Activated CD4-positive, alpha-beta T cell treated with anti-CD3 and anti-CD28 coated beads for 48 hours (primary cell): ENCODE data around the gene CASTOR1.

Experiments used
- DNase-seq: peaks from one replicate; pipeline ENCODE4 v3.0.0-alpha.2; 2020

CASTOR1 gene

DNA sequence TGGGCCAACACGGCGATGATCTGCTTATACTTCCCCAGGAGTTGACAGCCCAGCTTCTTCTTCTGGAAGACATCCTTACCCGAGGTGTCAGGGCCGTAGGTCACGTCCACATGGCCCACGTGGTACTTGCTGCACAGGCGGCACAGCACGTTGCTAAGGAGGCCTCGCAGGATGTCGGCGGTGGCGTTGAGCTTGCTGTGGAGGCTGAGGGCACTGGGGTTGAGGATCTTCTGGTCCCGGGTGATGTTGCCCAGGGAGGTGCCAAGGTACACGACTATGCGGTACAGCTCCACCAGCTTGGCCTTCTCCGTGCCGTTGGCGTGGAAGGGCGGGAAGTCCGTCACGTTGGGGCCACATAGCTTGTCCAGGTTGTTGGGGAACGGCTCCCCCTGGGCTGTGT, 45.6 kb downstream of the CASTOR1 start:
- no peak for DNase-seq

- DNase-seq: no peak
These were observed 47.5 kb downstream of the CASTOR1 start for GRCh38 chr22:30241576-30242371.

- no peak for DNase-seq
These were observed 48.5 kb downstream of the CASTOR1 start for GRCh38 chr22:30240541-30241417.

DNA sequence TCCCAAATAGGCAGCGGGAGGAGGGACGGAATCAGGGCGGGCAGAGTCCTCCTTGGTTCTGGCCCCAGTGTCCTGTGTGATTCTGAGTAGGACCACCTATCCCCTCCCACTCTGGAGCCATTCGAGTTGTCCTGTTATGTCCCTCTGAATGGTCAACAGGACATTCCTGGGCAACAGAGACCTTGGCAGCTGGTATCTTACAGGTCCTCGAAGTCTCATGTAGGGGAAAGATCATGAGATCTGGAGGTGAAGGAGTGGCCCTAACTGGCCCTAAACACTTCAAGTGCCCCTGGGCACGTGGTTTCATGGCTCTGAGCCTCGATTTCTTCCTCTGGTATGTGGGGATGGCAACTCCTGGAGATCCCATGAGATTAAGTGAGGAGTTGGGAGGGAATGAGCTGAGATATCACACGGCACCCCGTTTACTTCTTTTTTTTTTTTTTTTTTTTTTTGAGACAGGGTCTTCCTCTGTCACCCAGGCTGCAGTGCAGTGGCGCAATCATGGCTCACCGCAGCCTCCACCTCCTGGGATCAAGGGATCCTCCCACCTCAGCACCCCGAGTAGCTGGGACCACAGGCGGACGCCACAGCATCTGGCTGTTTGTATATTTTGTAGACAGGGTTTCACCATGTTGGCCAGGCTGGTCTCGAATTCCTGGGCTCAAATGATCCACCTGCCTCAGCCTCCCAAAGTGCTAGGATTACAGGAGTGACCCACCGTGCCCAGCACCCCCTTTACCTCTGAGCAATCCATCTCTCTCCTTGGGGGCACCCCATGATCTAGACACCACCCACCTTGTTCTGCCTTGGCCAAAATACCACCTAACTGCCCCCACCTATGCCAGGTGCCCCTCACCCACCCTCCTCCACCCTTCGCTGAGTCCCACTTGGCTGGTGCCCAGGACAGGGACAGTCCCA, 49.6 kb downstream of the CASTOR1 start:
- DNase-seq: no peak

DNA sequence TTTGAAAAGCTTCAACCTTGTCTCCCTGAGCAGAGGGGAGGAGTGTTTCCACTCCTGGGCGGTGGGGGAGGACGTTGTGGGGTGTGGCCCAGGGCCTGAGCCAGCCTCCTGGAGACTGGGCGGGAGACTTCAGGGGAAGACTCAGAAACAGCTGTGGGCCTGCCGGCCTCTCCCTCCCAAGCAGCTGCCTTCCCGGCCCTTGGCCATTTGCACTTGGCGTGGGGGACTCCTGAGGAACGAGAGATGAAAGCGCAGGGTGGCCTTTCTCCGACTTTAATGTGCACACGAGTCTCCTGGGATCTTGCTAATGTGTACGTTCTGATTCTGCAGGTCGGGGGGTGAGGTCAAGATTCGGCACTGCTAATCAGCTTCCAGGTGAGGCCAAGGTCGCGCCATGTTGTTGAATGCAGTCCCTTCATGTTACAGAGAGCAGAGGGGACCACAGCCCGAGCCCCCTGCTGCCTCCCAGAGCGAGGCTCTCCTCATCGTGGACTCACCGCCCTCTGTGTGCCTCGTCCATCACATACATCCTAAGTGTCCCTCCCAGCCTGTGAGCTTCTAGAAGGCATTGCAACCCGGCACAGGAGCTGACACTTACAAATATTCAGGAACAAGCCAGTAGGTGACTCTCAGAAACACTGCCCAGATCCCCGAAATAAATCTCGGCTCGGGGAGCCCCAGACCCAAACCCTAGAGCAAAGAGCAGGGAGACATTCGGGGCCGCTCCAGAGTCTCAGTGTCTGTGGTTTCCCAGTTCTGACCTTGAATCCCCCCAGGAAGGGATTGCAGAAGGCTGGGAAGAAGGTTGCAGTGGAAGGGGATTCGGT, 50.4 kb downstream of the CASTOR1 start:
- DNase-seq: no peak

- DNase-seq: no peak
These were observed 51.2 kb downstream of the CASTOR1 start for GRCh38 chr22:30238136-30238535.

- no peak for DNase-seq
These were observed 52.4 kb downstream of the CASTOR1 start for GRCh38 chr22:30236875-30237274.

DNA sequence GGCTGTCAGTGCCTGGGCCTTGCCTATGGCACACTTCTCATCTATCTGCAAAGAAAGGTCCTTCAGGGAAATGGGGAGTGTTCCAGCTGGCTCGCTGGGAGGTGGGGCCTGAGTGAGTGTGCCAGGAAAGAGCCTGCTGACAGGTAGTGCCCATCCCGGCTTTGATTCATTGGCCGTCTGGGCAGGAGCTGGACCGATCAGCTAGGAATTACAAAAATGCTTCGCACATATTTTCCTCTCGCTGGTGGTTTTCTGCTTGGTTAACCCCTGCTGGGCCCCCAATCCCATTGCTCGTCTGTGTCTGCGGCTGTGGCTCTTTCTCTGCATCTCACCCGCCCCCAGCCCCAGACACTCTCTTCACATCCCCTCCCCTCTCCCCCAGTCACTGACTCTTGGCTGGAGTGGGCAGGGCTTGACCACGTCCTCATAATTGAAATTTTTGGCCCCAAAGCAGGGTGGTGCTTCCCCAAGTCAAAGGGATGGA, 53.6 kb downstream of the CASTOR1 start:
- no peak for DNase-seq
